ENCODE data around the gene ADGRG3.

ADGRG3 gene

DNA sequence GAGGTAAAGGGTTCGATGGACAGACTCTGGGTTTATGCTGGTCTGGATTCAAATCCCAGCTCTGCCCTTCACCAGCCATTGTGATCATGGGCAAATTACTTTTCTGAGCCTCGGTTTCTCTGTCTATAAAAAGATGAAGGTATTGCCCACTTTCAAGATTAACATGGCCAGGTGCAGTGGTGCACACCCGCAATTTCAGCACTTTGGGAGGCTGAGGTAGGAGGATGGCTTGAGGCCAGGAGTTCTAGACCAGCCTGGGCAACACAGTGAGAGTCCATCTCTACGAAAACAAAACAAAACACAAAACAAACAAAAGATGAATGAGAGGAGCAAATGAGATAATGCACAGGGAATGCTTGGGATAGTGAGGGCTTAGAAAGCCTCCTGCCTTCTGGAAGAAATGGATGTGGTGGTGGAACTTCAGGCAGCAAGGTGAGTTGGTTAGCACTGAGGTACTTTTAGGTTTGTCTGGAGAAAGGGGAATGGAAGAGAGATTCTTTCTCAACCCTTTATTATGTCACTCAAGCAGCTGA lies 8.5 kb downstream of the ADGRG3 start:
- DNase-seq, result no peak

DNA sequence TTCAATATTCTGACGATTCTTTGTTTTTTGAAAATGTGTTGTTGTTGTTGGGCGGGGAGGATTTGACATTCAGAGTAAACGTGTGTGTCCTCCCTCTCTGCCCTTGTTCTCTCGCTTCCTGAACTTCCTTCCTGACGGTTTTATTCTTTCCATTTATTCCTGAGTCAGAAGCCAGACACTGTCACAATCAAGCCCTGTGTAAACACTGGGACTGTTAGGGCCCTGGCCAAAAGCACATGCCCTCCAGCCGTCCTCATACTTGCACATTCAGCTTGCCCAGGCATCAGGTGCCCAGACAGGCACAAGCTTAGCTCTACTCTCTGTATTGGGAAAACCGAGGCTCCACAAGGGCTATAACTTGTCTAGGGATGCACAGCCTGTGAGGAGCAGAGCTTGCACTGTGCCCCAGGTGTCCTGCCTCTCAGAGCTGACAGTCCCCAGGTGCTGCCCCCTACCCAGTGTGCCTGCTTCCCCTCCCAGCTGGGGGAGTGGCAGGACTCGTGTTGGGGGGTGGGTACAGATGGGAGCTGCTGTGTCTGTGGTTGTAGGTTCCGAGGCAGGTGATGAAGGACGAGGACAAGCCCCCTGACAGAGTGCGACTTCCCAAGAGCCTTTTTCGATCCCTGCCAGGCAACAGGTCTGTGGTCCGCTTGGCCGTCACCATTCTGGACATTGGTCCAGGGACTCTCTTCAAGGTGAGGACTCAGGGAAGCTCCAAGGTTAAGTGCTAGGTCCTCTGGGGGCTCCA lies 9.7 kb downstream of the ADGRG3 start:
- no peak for DNase-seq

DNA sequence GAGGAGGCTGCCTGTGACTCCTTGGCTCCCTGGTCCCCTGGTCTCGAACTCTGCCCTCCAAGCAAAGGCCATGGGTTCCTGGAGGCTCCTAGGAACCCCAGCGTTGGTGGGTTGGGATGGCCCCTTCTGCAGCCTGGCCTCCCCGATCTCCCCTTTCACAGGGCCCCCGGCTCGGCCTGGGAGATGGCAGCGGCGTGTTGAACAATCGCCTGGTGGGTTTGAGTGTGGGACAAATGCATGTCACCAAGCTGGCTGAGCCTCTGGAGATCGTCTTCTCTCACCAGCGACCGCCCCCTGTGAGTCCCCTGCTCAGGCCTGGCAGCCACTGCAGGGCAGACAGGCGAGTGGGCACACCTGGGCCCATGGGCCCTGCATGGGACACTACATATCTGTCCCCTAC lies 10.9 kb downstream of the ADGRG3 start:
- DNase-seq, result no peak

DNA sequence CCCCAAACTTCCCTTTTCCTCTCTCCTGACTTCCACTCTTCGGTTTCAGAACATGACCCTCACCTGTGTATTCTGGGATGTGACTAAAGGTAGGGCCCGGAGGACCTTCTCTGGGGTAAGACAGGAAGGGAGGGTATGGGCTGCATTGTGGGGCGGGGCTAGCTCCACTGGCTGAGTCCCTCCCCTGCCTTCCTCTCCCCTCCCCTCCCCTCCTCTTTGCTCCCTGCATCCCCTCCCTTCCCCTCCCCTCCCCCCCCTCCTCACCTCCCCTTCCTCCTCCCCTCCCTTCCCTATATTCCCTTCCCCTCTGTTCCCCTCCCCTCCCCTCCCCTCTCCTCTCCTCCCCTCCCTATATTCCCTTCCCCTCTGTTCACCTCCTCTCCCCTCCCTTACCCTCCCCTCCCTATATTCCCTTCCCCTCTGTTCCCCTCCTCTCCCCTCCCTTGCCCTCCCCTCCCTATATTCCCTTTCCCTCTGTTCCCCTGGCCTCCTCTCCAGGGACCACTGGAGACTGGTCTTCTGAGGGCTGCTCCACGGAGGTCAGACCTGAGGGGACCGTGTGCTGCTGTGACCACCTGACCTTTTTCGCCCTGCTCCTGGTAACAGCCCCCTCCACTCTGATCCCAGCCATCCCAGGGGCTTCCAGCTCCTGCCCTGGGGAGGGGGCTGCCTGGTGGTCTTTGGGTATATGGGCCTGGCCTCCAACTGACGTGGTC lies 11.8 kb downstream of the ADGRG3 start:
- DNase-seq, result no peak

DNA sequence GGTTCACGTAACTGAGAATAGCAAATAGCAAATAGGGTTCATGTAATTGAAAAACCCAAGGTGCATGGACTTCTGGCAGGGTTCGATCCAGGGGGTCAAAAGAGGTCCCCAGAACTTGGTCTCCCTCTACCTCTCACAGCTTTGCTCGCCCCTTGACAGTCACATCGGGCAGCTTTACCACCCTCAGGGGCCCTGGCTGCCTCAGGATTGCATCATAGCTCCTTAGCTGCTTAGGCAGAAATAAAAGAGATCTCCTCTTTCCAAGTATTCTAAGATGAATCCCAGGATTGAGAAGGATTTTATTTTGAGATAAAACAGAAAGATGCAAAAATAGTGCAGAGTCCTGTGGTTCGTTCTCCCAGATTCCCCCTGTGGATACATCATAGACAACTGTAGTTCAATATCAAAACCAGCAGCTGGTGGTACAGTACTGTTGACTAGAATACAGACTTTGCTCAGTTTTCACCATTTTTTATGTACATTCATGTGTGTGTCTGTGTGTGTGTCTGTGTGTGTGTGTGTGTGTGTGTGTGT lies 12.8 kb downstream of the ADGRG3 start:
- DNase-seq, result no peak

DNA sequence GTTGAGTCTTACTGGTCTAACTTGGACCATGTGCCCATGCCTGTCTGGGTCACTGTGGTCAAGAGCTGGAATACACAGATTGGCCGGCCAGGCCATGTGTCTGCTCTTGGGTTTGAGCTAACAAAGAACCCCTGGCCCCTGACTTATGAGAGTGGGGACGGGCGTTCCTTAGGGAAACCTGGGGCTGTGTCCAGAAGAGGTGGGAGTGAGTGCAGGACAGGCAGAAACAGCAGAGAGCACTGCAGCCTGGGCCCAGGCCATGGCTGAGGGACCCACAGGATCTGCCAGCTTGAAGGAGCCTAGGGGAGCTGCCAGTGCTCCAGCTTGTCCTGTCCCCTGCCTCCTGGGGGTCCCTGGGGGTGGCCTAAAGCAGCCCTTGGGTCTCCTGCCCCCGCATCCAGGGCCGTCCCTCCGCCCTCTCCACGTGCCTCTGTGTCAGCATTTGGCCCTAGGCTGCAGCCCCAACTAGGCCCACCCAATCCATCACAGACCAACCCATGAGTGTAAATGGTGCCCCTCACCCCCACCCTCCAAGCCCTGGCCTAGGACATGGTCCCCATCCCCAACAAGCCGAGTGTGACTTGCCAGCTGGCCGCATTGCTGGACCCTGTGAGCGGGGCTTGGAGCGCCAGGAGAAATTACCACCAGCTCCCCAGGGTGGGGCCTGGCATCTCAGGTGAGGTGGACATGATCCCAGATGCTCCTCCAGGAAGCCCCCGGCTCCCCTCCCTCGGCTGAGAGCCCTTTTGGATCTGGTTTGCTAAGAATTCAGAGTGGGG lies 14.0 kb downstream of the ADGRG3 start:
- DNase-seq, result no peak

DNA sequence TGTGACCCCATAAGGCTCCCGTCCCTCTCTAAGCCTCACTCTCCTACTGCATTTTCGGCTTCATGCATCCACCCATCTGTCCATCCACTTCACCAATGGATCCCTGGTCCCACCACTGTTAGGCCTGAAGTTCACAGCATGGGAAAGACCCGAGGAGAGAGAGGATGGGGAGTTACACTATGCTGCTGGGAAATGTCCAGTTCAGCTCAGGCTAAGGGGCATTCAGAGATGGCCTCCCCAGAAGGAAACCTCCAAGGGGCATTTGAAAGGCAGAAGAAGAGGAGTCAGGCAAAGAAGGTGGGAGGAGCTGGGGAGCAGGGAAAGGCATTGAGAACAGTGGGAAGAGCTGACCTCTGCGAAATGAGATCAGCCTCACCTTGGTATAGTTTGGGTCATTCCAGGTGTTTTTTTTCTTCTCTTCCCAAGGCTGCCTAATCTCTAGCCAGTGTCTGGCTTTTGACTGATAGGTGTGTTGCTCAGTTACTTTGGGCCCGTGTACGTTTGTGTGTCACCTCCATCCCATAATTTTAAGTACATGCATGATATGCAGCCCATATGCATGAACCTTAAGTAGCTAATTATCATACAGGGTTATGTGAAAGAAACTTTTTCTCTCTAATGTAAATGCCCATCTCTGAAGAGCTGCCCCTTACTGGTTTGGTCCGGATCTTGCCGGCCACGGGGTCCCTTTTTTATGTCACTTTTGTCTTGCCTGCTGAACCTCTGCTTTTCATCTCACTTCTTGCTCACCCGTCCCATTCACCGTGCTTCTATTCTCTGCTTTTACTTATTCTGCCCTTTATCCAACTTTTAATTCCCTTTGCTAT lies 14.9 kb downstream of the ADGRG3 start:
- no peak for DNase-seq

DNA sequence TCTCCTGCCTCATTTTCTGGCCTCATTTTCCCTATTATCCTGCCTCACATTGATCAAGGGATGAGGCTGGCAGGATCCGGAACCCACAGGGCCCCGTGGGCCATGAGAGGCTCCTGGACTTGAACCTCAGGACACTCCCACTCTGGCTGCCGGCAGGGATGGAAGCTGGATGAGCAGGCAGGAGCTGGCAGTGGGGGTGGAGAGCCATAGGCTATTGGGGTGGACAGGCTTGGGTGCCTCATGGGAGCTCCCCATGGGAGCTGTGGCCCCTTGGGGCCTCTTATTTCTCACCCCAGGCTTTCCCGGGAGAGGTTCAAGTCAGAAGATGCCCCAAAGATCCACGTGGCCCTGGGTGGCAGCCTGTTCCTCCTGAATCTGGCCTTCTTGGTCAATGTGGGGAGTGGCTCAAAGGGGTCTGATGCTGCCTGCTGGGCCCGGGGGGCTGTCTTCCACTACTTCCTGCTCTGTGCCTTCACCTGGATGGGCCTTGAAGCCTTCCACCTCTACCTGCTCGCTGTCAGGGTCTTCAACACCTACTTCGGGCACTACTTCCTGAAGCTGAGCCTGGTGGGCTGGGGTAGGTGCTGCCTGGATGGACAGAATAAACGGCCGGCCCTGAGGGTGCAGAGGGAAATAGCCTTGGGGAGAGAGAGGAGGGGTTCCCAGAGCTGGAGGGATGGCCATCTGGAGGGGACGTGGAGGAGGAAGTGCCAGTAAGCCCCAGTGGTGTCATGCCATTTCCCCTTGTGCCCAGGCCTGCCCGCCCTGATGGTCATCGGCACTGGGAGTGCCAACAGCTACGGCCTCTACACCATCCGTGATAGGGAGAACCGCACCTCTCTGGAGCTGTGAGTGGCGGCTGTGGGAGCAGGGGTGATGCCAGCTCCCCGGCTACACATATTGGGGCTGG lies 15.8 kb downstream of the ADGRG3 start:
- no peak for DNase-seq

DNA sequence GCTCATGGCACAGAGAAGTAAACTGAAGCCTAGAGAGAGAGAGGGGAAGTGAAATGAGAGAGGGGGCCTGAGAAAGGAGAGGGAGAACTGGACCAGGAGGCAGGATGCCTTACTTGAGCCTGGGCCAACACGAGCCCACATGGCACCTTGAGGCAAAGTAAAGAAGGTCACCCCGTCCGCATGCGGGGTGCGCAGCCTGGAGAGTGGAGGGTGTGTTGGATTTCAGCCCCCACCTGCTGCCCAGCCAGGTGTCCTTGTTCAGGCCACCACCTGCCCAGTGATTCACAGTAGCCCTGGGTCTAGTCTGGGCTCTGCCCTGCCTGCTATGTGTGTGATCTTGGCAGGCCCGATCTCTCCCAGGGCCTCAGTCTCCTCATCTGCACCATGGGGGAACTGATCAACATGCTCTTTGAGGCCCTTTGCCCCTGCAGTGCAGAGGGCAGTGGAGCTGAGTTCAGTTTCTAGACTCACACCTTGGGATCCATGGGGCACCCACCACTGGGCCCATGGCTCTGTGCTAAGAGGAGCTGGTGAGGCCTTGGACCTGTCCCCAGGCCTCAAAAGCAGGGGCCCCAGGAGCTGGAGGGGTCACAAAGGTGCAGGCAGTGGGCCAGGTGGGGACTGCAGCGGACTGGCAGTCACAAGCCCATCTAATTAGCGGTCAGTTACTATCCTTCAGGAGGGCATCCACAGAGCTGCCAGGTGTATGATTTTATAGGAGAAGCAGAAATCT lies 16.7 kb downstream of the ADGRG3 start:
- no peak for DNase-seq

DNA sequence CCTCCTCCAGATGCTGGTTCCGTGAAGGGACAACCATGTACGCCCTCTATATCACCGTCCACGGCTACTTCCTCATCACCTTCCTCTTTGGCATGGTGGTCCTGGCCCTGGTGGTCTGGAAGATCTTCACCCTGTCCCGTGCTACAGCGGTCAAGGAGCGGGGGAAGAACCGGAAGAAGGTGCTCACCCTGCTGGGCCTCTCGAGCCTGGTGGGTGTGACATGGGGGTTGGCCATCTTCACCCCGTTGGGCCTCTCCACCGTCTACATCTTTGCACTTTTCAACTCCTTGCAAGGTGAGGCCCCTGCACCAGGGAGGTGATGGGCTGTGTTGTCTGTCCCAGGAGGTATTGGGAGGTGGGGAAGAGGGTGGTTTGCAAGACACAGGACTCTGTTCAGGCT lies 17.5 kb downstream of the ADGRG3 start:
- no peak for DNase-seq

DNA sequence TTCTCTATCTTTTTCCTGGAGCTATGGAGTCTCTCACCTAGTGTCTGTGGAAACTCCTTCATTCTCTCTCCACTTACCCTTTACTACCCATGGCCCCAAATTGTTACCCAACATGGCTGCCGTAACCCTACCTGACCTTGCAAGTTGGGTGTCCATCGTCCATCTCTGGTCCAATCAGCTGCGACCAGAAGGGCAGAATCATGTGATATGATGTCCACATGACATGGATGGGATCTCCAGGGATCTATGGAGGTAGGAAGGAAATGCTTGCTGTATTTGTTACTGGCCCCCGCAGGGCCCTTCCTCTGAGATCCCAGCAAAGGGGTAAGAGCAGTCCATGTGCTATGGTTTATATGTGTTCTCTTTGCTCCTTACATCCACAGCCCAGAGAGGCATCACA lies 18.5 kb downstream of the ADGRG3 start:
- DNase-seq, result no peak

DNA sequence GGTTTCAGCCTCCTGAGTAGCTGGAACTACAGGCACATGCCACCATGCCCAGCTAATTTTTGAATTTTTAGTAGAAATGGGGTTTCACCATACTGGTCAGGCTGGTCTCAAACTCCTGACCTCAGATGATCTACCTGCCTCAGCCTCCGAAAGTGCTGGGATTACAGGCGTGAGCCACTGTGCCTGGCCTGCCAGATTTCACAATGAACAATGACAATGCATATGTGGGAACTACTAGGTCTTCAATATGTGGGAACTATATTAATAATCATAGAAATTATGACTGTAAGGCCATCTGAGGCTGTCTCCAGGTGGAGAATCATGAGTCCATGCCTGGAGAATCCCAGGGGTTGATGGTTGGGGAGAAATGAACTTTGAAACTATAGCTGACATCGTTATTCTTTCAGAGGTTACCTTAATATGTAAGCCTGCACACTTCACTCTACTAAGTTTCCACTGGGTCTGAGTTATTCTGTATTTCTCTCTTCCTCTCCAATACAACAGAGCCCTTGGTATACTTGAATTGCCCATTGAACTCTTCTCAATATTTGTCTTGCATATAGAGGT lies 19.3 kb downstream of the ADGRG3 start:
- DNase-seq, result no peak

DNA sequence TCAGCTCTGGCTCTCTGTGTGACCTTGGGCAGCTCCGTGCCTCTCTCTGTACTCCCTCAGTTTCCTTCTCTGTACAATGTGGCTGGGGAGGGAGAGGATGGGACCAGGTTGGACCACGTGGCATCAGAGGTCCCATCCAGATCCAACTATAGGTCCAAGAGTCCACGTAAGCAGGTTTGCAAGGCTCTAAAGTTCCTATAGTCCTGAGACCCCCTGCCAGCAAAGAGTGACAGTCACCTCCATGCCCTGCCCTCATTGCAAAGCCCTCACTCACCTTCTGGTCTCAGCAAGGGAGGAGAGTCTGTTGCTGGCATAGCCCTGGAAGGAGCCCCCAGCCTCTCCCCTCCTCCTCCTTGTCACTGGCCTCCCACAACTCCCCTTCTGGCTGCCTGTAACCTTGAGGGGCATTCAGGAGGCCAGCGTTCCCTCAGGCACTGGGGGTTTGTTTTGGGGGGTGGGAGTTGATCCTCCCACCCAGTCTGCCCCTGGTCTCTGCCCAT lies 20.4 kb downstream of the ADGRG3 start:
- DNase-seq, result no peak

DNA sequence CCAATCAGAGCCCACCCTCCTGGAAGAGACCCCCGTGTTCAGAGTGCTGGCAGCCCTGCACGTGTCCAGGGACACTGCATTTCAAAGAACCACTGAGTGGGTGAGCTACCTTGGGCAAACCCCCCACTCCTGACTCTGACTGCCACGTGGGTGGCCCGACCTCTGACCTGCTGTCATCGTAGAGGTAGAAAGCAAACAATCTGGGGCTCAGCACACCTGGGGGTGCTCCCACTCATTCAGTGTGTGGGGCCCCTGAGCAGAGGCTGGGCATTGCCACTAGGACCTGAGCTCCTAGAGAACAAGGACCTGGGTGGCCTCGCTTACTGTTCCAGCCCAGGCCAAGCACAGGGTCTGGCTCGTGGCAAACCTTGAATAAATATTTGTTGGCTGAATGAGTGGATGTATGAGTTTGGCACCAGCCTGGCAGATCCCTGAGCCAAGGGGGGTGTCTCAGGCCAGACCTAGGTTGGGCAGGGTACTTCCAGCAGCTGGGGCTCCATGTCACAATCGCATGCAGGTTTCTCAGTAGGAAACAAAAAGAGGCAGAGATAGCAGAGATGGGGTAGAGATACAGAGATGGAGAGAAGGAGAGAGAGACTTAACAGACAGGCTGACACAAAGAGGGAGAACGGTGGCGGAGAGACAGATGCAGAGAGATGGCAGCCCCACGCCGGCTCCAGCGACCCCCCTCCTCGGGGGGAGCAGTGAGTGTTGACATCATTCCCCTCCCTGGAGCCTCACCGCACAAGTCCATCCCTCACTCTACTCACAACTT lies 21.1 kb downstream of the ADGRG3 start:
- DNase-seq, result no peak

DNA sequence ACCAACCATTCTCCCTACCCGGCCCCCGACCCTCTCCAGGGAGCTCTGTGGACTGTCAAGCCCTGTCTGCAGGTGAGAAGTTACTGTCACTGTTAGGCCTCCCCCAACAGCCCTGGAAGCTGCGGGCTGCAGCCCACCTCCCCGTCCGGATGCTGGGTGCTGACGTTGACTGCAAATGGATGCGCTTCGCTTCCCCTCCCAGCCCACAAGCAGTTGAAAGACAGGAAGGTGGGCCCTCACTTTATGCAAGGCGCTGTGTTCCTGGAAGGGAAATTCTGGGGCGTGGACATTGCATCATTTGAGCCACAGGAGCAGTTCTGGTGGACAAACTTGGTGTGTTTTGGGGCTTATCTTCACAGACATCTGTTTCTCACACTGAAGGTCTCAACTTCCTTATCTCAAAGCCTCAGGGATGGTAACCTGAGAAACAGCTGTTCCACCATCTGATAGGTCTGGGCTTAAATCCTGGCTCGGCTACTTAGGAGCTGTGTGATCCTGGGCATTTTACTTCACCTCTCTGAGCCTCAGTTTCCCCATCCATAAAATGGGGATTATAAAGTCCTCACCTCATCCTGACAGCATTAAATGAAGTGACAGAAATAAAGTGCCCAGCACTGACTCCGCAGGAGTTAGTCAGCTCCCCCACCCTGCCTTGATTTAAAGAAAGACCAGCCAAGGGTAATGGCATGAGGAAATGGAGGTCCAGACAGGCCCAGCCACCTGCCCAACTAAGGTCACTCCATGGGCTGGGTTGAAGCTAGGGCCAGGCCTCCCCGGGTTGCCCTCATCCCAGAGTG lies 21.9 kb downstream of the ADGRG3 start:
- DNase-seq, result no peak

DNA sequence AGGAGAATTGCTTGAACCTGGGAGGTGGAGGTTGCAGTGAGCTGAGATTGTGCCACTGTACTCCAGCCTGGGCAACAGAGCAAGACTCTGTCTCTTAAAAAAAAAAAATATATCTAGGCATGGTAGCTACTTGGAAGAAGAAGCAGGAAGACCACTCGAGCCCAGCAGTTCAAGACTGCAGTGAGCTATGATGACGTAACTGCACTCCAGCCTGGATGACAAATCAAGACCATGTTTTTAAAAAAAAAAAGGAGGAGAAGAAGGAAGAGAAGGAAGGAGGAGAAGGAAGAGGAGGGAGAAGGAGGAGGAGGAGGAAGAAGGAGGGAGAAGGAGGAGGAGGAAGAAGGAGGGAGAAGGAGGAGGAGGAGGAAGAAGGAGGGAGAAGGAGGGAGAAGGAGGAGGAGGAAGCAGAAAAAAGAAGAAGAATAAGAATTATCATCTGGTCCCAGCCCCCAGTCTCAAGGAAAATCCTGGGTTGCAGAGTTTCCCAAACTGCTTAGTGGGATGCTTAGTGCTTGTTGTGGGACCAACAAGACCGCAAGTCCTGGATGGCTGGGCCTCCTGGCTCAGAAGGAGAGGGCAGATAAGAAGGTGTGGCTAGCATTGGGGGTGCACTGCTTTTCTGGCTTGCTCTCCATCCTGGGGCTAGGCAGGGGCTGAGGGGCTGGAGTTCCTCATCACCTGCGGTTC lies 22.8 kb downstream of the ADGRG3 start:
- DNase-seq, result no peak
